ENCODE results near the gene IQCN.

Gene IQCN

DNA sequence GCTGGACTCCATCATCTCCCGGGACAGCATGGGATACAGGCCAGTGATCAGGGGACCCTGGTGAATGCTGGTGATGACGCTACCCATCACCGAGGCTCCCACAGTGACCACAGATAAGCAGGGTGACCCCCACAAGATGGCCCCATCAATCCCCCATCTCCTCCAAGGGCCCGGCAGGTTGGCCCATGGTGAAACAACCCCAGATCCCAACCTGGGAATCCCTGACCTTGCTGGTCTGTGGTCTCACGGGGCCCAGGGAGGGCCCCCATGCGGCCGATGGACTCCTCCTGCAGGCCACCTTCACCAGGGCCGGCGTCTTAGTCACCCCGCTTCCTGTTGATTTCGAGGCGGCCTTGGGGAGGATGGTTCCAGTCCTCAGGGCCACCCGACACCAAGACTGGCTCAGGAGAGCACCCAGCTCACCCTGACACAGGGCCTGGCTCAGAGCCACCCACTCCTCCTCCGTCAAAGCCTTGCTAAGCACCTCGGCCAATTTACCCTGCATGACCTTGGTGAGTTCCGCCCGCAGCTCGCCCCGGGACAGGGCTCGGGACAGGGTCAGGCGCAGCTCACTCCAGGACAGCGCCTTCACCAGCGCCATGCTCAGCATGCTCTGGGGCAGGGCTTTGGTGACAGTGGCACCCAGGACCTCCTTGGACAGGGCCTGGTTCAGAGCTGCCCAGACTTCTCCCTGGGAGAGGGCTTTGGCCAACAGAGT, 10.0 kb downstream of the IQCN start:
- DNase-seq (ENCODE audit: low read depth) = no peak
- no peak overlapping the region for H3K4me3 ChIP-seq (ENCODE audit: low read depth, low read length)
- TF ChIP-seq, protein P1, sequence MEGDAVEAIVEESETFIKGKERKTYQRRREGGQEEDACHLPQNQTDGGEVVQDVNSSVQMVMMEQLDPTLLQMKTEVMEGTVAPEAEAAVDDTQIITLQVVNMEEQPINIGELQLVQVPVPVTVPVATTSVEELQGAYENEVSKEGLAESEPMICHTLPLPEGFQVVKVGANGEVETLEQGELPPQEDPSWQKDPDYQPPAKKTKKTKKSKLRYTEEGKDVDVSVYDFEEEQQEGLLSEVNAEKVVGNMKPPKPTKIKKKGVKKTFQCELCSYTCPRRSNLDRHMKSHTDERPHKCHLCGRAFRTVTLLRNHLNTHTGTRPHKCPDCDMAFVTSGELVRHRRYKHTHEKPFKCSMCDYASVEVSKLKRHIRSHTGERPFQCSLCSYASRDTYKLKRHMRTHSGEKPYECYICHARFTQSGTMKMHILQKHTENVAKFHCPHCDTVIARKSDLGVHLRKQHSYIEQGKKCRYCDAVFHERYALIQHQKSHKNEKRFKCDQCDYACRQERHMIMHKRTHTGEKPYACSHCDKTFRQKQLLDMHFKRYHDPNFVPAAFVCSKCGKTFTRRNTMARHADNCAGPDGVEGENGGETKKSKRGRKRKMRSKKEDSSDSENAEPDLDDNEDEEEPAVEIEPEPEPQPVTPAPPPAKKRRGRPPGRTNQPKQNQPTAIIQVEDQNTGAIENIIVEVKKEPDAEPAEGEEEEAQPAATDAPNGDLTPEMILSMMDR (conservative IDR thresholded peaks at IDR 0.05; ENCODE audit: low read depth, low read length) = no peak

- no peak for DNase-seq (ENCODE audit: low read depth)
- TF ChIP-seq, protein P1 (conservative IDR thresholded peaks at IDR 0.05; ENCODE audit: low read depth, low read length) = no peak
- no peak overlapping the region for H3K4me3 ChIP-seq (ENCODE audit: low read depth, low read length)
Observed at GRCh38 chr19:18263324-18264136, 10.7 kb downstream of the IQCN start.

DNA sequence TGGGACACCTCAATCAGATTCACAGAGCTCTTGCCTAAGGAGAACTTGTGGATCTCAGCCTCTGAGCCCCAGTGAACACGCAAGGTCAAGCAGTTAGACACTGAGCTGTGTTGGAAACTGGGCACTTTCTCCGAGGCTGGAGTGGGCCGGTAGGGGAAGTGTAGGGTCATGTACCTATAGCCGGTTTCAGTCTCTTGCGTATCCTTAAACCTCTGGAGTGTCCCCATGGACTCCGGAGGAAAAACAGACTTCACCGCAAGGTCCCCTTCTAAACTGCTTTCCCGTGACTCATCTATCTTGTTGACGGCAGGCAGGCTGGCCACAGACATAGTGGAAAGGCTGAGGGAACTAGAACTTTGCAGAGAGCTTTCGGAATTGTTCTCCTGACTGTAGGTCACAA, 11.3 kb downstream of the IQCN start:
- peak; percentile 44 for DNase-seq (ENCODE audit: low read depth)
- TF ChIP-seq, protein P1 (conservative IDR thresholded peaks at IDR 0.05; ENCODE audit: low read depth, low read length) = no peak
- H3K4me3 ChIP-seq (ENCODE audit: low read depth, low read length) = no peak overlapping the region

GRCh38 chr19:18262144-18262543, 12.1 kb downstream of the IQCN start:
- TF ChIP-seq, protein P1 (conservative IDR thresholded peaks at IDR 0.05; ENCODE audit: low read depth, low read length) = no peak
- no peak for DNase-seq (ENCODE audit: low read depth)
- H3K4me3 ChIP-seq (ENCODE audit: low read depth, low read length) = no peak overlapping the region

GRCh38 chr19:18261474-18261873, 12.8 kb downstream of the IQCN start:
- no peak for DNase-seq (ENCODE audit: low read depth)
- TF ChIP-seq, protein P1 (conservative IDR thresholded peaks at IDR 0.05; ENCODE audit: low read depth, low read length) = no peak
- H3K4me3 ChIP-seq (ENCODE audit: low read depth, low read length) = no peak overlapping the region

DNA sequence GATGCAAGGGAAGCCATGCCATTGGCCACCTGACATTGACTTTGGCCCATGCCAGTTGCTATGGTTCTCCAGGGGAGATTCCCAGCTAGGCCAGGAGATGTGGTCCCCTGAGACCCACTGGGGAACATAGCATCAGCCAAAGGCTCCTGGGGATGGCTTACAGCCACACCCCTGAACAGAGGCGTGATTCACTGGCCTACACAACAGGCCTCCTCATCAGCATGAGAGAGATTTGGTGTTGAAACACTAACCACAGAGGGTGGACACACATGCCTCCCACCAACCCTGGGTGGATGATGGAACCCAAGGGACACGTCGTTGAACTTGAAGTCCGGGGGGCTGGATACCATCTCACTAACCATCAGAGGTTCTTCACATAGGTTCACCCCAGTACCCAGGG, 14.4 kb downstream of the IQCN start:
- DNase-seq (ENCODE audit: low read depth) = peak; percentile 42
- TF ChIP-seq, protein P1 (conservative IDR thresholded peaks at IDR 0.05; ENCODE audit: low read depth, low read length) = no peak
- H3K4me3 ChIP-seq (ENCODE audit: low read depth, low read length) = no peak overlapping the region
